Activated T-helper 9 cell treated with anti-CD3 and anti-CD28 coated beads, Interleukin-2, amount 50 U/mL, for 16 hours (primary cell): ENCODE measurements around the gene EFNB2.

ENCODE experiments used
- DNase-seq: peaks from one replicate; pipeline ENCODE4 v3.0.0-alpha.2; 2020; ENCODE audit warnings: low read depth

The EFNB2 gene

DNA sequence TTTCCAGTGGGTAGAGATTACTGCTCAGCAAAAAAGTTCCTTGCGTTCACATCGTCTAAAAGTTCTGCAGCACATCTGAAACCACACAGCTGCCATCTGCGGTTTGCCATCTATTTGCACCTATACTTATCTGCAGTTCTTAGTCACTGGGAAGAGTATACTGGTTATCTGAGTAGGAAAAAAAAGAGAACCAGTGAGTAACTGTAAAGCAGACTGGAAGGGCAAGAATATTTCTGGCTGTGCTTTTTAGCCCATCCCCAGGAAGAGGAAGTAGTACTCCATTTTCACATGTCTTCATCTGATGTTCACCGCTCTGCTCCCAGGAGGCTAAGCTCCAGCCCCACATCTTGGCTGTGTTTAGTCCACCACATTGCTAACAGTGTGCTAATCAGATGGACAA is 35.6 kb downstream of the EFNB2 start:
- DNase-seq, result no peak

DNA sequence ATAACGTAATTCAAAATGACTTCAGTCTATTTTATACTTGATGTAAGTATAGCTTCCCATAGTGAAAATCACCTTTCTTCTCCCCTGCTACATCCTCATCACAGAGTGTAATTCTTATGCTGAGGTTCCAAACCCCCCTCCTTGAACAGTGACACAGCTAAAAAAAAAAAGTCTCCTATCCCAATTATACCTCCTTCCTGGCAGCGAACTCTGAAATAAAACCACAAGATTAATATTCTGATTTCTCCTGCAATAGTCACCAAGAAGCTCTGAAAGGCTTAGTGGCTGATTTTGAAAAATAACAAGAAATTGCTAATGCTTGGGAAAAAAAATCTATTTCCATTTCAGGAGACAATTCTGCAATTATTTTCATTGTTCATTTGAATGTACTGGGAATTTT is 36.3 kb downstream of the EFNB2 start:
- DNase-seq, result no peak

DNA sequence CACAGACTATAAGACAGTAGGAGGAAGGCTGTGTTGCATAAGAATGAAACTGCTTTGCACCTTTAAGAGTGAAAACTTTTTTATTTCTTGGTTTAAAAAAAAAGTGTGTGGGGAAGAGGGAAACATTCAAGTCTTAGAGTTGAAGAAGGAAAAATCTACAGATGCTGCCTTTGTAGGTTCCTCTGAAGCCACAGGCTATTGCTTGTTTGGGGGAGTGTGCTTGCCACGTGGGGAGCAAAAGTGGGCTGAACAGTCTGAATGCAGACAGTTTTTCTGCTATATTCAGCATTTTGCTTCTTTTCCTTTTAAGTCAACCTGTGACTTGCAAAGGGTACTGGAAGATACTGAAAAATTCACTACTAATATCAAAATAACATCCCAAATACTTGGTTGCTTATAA is 36.9 kb downstream of the EFNB2 start:
- DNase-seq, result no peak

DNA sequence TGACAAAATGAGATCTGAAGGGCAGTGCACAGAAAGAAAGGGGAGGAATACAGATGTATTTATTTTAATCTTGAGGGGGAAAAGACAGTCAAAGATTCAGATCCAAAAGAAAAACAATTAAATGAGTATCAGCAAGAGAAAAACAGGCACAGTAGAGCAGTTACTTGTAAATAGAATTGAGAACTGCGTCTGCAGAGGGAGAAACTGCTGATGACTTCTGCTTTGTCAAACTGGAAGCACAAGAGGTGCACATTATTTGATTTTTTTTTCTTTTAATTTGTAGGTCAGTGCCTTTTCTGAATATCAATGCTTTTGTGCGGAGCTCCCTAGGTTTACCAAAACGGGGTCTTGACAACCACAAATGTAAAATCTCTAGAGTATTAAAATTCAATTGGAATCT is 37.3 kb downstream of the EFNB2 start:
- DNase-seq, result no peak

DNA sequence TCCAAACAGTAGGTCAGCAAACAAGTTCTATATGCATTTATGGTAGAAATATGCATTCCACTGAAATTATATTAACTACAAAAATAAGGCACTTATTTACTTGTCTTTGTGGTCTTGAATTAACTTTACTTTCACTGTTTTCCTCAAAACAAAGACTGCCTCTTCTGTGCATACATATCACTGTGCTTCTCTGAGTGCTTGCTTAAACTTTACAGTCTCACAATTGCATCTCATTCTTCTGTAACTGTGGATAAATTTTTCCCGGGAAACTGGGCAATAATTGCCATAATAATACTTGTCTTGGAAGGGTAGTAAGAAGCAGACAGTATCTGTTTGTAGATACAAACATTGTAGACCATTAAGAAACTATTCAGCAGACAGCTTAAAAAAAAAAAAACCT is 38.4 kb downstream of the EFNB2 start:
- no peak for DNase-seq

DNA sequence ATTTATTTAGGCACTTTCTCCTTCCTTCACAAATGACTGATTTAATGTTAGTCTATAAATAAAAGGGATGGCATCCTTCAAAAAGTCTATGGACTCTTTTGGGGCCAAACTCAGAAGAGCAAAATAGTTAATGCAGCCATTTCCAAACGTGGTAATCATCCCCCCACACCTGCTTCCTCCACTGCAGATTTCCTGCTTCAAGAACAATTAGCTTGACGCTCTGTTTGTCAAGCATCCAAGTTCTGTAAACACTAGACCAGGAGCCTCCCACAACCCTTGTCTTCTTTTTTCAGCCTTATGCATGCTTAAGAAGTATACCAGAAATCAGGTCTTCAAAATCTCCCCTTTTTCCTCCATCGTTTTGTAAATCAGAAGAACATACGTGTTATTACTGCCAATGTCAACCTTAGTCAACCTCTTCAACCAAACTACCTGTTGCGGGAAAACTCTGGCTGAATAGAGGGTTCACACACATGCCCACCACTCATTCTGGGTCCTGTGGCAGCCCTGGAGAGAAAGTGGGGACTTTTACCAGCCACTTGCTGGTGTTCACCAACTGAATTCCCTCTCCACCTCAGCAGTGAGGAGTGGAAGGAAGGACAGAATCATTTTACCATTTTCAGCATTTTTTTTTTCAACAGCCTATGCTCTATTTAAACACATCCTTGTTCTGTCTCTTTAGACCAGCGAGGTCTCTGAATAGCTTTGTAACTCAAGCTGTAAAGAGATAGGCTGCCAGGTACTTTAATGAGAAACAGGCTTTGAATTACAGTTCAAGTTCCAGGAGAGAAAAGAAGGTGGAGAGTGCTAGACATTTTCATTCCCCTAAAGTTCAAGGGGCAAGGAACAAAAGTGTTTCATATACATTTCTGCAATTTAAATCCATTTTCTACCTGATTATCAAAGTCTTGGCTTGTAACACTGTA is 39.1 kb downstream of the EFNB2 start:
- no peak for DNase-seq

DNA sequence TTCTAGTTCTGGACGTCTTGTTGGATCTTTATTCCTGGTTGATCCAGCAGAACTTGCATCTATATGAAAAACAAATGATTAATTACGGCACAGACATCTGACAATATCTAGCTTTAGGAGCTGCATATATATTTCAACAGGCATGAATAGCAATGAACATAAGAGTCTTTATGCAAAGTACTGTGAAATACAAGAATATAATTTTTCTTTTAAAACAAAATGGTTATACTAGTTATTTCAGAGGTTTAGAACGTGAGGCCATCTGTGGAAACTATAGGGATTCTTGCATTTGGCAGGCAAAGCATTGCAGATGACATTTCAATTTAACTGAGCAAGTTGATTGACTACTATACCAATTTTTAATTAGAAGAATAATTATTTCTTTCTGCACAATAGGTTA is 40.5 kb downstream of the EFNB2 start:
- DNase-seq, result no peak

DNA sequence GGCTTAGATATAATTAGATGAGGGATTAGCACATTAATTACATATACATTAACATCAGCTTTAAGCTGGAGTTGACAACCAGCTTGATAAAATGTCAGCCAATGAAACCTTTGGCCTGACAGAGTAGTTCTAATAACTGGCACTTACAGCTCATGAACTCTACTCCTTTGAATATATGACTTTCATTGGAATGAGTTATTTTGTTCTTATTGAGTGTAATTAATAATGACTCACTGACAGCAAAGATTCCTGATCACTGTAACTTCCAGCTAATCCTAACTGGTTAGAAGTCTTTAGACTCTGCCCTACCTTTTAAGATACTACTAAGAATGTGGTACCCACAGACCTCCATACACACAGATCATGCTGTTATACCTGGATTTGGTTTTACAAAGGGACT is 41.0 kb downstream of the EFNB2 start:
- no peak for DNase-seq

DNA sequence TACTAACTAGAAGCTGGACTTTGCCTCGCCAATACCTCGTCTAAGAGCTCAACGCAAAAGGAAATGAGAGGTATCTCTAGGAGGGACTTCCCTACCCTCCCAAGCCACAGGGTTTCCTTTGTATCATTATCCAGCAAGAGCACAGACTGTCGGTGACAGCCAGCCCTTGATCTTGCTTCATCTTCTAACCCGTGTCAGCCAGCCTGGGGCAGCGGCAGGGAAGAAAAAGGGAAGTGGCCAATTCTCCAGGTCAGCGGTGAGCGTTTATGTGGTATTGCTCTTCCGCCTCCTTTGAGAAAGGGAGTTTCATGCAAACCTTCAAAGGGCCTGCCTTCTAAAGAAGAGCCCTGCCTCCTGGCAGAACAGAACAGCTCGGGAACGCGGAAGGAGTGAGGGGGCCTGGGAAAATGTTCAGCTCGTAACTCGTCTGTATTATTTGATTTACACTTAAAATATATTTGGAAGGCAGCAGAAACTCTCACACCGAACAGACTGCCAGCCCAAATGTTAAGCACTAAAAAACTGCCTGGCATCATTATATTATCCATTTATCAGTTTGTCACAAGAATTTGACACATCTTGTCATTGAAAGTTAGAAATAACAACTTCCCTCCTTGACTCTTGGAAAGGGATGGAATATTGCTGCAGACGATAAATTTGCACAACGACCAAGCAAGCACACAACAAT is 41.8 kb downstream of the EFNB2 start:
- no peak for DNase-seq

DNA sequence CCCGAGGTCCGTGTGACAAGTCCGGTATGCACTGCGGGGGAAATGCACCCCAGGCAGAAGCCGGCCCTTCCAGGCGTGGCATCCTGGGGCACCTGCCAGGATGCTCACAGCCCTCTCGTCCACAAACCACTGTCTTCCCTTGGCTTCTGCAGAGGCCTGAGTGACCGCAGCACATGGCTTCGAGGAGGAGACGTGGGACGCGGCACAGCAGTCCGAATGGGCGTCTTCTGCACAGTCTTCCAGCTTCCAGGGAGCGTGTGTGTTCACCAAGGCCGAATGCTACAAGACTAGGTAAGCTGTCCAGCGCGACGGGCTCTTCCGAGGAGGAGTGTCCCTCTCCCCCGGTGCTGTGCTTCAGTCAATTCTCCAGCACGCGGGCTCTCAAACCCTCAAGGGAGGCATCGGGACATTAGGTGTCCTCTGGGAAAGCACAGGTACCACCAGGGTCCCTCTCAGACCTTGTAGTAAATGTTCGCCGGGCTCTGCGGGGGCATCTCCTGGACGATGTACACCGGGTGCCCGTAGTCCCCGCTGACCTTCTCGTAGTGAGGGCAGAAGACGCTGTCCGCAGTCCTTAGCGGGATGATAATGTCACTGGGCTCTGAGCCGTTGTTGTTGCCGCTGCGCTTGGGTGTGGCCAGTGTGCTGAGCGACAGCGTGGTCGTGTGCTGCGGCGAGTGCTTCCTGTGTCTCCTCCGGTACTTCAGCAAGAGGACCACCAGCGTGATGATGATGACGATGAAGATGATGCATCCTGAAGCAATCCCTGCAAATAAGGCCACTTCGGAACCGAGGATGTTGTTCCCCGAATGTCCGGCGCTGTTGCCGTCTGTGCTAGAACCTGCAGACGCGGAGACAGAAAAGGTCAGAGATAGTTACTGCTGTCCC is 42.6 kb downstream of the EFNB2 start:
- DNase-seq, result no peak

DNA sequence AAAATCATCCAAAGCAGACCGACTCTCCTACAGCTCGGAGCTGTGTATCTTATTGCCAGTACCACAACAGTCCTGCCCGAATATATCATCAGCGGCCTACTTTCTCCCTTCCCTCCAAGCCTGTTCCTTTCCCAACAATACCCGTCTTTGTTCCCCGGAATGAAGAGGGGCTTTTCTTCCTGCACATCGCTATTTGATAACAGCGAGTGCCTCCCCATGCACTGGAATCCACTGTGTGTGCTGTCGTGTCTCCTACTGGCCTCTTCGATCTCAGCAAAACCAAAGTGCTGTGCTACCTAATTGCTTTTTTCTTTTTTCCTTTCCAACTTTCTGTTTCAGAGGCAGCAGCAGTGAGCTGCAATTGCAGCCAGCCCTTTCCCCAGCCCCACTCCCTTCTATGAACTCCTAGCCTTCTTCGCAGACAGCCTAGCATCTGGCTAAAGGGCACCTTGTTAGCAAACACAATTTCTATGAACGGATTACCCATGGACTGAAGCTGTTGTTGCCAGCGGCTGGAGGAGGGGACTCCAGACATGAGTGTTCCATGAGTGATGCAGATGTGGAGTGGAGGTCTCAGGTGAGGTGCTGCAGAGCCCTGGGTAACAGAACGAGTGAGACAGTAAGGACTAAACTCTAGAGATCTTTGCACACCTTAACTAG is 43.4 kb downstream of the EFNB2 start:
- DNase-seq, result no peak

DNA sequence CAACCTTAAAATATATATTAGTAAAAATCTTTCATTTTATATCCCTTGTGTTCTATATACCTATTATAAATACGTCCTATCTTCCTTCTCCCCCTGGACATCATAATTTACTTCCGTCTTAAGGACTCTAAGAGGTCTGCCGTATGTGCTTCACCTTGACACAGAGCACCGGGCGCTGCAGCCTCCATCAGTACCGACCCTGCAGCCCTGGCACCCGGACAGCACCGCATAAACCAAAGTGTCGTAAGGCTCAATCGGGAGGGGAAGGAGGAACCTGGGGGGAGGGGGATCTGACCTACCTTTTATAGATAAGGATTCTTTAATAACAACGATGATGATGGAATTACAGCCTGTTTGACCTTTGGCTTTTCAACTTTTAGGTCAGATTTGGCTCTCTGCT is 44.0 kb downstream of the EFNB2 start:
- no peak for DNase-seq

DNA sequence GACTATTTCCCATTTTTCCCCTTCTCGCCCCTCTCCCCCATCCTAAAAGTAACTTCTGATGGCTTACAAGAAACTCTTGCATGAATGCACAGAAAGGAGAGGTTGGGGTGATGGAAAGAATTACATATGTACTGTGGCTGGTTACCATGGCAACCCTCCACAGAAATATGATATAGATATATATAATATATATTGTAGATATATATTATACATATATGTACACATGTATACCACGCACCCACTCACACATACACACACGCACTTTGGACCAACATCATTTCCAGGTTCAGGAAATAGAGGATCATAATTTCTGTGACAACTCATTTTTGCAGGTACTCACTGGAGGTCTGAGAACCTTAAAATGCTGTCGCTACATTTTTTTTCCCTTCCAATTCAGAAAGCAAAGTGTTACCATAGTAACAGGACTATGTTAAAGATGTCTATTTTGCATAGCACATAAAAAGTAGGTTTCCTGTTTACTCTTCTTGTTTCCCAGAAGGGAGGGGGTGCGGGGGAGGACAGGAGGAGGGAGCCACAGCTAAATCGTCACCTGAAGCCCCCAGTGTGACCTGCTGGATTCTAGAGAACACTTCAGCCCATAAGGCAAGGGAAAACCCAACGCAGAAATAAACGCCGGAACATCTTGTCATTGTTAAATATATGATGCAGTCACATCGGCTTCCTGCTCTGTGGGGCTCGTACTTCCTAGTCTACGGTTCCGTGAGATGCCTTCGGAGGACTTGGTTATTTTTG is 44.7 kb downstream of the EFNB2 start:
- DNase-seq, result no peak

DNA sequence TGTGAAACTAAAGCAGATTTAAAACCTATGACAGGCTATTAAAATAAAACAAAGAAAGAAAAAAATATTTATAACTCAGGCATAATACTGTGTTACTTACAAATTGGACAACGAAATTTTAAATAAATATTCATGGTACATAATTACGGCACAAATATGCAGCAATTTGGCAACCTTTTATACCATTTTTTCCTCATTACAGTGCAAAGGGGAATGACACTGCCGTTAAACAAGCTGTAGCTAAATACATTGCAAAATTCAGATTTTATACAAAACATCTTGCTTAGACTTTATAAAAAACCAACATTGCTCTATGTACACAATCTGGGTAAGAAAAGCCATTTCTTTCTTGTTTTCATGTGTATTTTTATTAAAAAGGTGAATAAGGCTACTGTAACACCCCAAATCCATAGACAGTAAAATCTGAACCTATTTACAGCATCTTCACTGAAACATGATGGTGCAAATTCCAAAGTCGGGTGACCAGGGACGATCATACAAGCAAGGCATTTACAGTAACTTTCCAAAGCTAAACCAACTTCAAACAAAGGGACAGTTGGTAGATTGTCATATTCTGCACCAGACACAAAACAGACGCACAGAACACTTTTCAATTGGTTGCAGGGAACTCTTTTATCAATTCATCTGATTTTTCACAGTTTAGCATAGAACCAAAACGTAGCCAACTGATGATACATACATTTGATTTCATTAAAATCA is 45.5 kb downstream of the EFNB2 start:
- DNase-seq, result no peak

DNA sequence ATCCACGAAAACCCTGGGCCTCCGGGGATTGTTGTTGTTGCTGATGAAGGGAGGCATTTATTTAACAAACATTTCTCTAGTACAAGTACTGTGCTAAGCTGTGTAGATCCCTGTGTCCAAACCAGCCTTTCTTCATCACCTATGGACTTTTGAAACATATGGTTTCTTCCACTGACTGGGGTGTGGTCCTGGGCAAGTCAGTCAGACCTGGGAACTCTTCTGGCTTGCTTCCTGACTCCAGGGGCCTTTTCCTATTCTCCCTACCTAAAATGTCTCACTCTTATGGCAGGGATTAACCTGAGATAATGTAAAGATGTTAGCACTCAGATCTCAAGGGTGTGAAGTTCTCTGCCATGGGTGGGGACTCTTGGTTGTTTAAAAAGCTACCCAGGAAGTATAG is 46.8 kb downstream of the EFNB2 start:
- no peak for DNase-seq

DNA sequence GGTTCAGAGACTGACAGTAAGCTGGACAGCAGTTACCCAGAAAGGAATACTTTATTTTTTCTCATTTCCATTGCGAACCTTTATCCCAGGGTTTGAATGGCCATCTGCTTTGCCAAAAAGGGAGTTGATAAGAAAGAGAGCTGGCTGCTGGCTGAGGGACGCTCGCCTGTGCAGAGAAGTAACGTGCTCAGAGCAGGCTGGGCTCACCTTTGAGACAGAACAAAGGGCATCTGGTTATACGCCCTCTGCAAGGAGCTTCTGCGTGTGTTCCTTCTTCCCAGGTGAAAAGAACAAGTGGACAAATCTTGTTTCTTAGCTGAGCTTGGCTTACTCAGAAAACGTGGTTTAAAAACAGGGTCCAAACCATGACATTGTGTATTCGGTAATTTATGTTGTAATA is 47.4 kb downstream of the EFNB2 start:
- DNase-seq, result no peak

DNA sequence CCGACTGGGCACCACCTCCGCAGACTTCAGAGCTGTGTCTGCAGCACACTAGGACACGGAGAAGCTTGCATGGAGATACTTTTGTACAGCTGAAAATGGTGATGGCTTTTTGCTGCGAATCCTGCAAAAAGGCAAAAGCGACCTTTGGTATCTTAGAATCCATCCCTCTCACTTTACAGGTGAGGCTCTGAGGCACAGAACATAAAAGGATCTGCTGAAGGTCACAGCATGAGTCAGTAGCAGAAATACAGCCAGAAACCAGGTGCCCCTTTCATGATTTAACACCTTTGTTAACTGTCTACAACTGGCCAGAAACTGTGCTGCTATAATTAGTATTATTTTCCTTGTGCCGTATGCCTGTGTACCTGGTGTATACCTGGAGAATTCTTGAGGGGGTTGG is 48.3 kb downstream of the EFNB2 start:
- no peak for DNase-seq

DNA sequence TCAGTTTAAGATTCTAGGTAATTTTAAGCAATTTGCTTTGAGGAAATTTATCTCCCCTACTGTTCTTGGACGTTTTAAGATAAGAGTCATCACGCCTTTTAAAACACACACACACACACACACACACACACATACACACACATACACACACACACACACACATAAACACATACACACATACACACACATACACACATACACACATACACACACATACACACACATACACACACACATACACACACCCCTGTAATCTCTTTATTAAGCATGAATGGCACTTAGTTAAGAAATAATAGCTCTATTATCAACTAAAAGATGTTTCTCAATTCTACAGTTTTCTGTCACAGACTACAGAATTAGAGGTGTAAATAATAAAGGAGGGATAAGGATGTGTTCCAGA is 49.2 kb downstream of the EFNB2 start:
- no peak for DNase-seq

DNA sequence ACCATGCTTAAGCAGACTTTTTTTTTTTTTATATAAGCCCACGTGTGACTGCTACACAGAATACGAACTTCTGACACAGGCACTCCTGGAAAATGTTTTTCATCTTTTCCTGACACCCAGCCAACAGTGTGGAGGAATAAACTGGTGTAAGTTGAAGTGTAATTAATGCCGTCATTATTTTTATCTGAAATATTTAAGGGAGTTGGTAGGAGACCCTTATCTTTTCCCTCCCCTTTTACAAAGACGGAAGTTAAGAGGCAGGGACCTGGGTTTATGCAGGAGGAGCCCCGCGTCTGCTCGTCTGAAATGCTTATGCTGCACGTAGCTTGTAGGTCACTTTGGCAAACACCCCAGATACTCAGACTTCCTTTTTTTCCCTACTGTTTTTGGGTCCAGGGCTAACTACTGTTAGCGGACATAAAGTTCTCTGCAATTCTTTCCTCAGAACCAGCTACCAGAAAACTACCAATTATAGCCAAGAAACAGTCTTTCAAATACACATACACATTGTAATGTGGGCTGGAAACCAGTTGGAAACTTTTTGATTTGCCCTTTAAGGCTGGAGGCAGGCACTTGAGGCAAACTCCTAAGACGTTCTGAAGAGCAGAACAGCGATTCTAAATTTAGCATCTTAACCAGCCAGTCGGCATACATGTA is 50.8 kb downstream of the EFNB2 start:
- no peak for DNase-seq

DNA sequence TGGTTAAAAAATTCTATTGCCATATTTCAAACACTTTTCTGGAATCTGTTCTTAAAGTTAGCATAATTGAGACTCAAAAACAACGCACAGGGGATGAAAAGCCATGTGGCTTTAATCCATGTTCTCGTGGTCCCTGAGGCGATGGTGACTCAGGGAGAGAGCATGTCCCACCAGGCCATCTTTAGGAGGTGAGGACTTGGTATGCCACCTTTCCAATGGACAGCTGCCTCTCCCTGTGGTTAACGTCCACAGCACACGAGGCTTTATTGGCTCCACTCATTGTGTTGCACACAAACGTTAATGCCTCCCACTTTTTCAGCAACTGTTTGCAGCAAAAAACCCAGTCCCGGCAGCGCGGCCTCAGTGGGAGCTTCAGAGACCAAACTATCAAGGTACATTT is 51.4 kb downstream of the EFNB2 start:
- no peak for DNase-seq
